MM.1S (cell line): Measurements from ENCODE around the gene SLC35B1.

Experiments
- DNase-seq: peaks from one replicate; pipeline ENCODE4 v3.0.0-alpha.2; 2015
- H2AFZ ChIP-seq: fragments of 300-600 bp; sonication (generic); 2 replicates; pipeline ENCODE4 v1.6.0; 2016; ENCODE audit warnings: antibody characterized with exemption, low read length
- H3F3A ChIP-seq: fragments of 300-600 bp; sonication (generic); 2 replicates; pipeline ENCODE4 v1.6.1; 2016; ENCODE audit warnings: mild to moderate bottlenecking, antibody characterized with exemption, low read length, moderate library complexity, mixed read lengths; ENCODE audit not compliant: insufficient read depth
- H3K27ac ChIP-seq: fragments of 300-600 bp; sonication (generic); 2 replicates; pipeline ENCODE4 v1.5.1; 2016; ENCODE audit warnings: mild to moderate bottlenecking, low read length
- H3K27me3 ChIP-seq: fragments of 300-600 bp; sonication (generic); replicated peaks from 2 replicates; pipeline ENCODE4 v1.6.0; 2016; ENCODE audit warnings: low read length; ENCODE audit not compliant: insufficient read depth
- H3K36me3 ChIP-seq: fragments of 300-600 bp; sonication (generic); replicated peaks from 2 replicates; pipeline ENCODE4 v1.6.1; 2016; ENCODE audit warnings: mild to moderate bottlenecking, low read length, mixed read lengths; ENCODE audit not compliant: insufficient read depth
- H3K4me1 ChIP-seq: fragments of 300-600 bp; sonication (generic); 2 replicates; pipeline ENCODE4 v1.6.1; 2016; ENCODE audit warnings: low read length, mixed read lengths
- H3K4me2 ChIP-seq: fragments of 300-600 bp; sonication (generic); 2 replicates; pipeline ENCODE4 v1.6.0; 2016; ENCODE audit warnings: low read depth, low read length
- H3K4me3 ChIP-seq: fragments of 300-600 bp; sonication (generic); 2 replicates; pipeline ENCODE4 v1.5.1; 2016; ENCODE audit warnings: low read length, mixed read lengths
- H3K79me2 ChIP-seq: fragments of 300-600 bp; sonication (generic); 2 replicates; pipeline ENCODE4 v1.6.1; 2016; ENCODE audit warnings: mixed run types, low read length, mixed read lengths
- H3K9ac ChIP-seq: fragments of 300-600 bp; sonication (generic); 2 replicates; pipeline ENCODE4 v1.6.1; 2016; ENCODE audit warnings: low read length, mixed read lengths
- H3K9me2 ChIP-seq: fragments of 300-600 bp; sonication (generic); replicated peaks from 2 replicates; pipeline ENCODE4 v1.6.1; 2016; ENCODE audit warnings: mild to moderate bottlenecking, low read length, mixed read lengths; ENCODE audit not compliant: insufficient read depth
- H3K9me3 ChIP-seq: fragments of 300-600 bp; sonication (generic); replicated peaks from 2 replicates; pipeline ENCODE4 v1.6.1; 2016; ENCODE audit warnings: mild to moderate bottlenecking, low read length, mixed read lengths; ENCODE audit not compliant: insufficient read depth
- H4K20me1 ChIP-seq: fragments of 300-600 bp; sonication (generic); 2 replicates; pipeline ENCODE4 v1.6.1; 2016; ENCODE audit warnings: mild to moderate bottlenecking, low read length, moderate library complexity, mixed read lengths; ENCODE audit not compliant: insufficient read depth
- CTCF ChIP-seq: fragments of 300-600 bp; sonication (generic); IDR thresholded peaks from 2 replicates; pipeline ENCODE4 v1.5.1; 2016; ENCODE audit warnings: antibody characterized with exemption, low read length, mixed read lengths
- EZH2 ChIP-seq: fragments of 300-600 bp; sonication (generic); optimal IDR thresholded peaks from 2 replicates; pipeline ENCODE3; 2017; ENCODE audit warnings: low read depth, mild to moderate bottlenecking, antibody characterized with exemption, low read length, mixed read lengths
- EZH2phosphoT487 ChIP-seq: fragments of 300-600 bp; sonication (generic); IDR thresholded peaks from 2 replicates; pipeline ENCODE4 v1.6.1; 2018; ENCODE audit warnings: antibody characterized with exemption, low read length

SLC35B1 gene

GRCh38 chr17:49699966-49700575 lies 7.7 kb downstream of the SLC35B1 start:
- TF ChIP-seq EZH2phosphoT487 (no peak), EZH2 (no peak), CTCF (no peak)
- Histone ChIP-seq H3K4me3 (no peak overlapping the region), H3K4me1 (no peaks in the 10 kb centered on the region), H3F3A (no peaks in the 10 kb centered on the region), H2AFZ (no peak overlapping the region), H3K4me2 (no peak overlapping the region), H4K20me1 (no peaks in the 10 kb centered on the region), H3K27ac (no peak overlapping the region), H3K9me3 (no peaks in the 10 kb centered on the region), H3K36me3 (no peaks in the 10 kb centered on the region; the same call in 1 of the 2 replicates), H3K27me3 (no peaks in the 10 kb centered on the region), H3K9ac (no peak overlapping the region), H3K9me2 (no peaks in the 10 kb centered on the region), H3K79me2 (peaks cover 3% of the 10 kb centered on the region; the same call in 1 of the 2 replicates)
- no peak for DNase-seq

- Histone ChIP-seq H3K9me3 (no peaks in the 10 kb centered on the region), H3K27ac (no peak overlapping the region), H4K20me1 (no peaks in the 10 kb centered on the region), H3K36me3 (no peaks in the 10 kb centered on the region; the same call in 1 of the 2 replicates), H3F3A (no peaks in the 10 kb centered on the region), H3K4me1 (no peaks in the 10 kb centered on the region), H2AFZ (no peak overlapping the region), H3K79me2 (no peaks in the 10 kb centered on the region), H3K9me2 (no peaks in the 10 kb centered on the region), H3K4me3 (no peak overlapping the region), H3K4me2 (no peak overlapping the region), H3K27me3 (no peaks in the 10 kb centered on the region), H3K9ac (no peak overlapping the region)
- TF ChIP-seq CTCF (no peak), EZH2 (no peak), EZH2phosphoT487 (no peak)
- DNase-seq, result no peak
Observed at GRCh38 chr17:49698005-49698404, 9.8 kb downstream of the SLC35B1 start.

GRCh38 chr17:49696233-49696761 lies 11.5 kb downstream of the SLC35B1 start:
- H3F3A ChIP-seq, result no peaks in the 10 kb centered on the region
- H3K27ac ChIP-seq, result no peak overlapping the region
- no peaks in the 10 kb centered on the region; the same call in 1 of the 2 replicates for H3K36me3 ChIP-seq
- no peak for TF ChIP-seq EZH2phosphoT487
- no peak for TF ChIP-seq EZH2
- no peak for TF ChIP-seq CTCF
- DNase-seq, result no peak
- H3K79me2 ChIP-seq, result no peaks in the 10 kb centered on the region
- H3K4me1 ChIP-seq, result no peaks in the 10 kb centered on the region
- no peaks in the 10 kb centered on the region for H3K9me2 ChIP-seq
- no peaks in the 10 kb centered on the region for H3K9me3 ChIP-seq
- H3K4me2 ChIP-seq, result no peak overlapping the region
- no peaks in the 10 kb centered on the region for H3K27me3 ChIP-seq
- H3K4me3 ChIP-seq, result no peak overlapping the region
- H3K9ac ChIP-seq, result no peak overlapping the region
- H2AFZ ChIP-seq, result no peak overlapping the region
- H4K20me1 ChIP-seq, result no peaks in the 10 kb centered on the region
